CD4-positive, alpha-beta T cell treated with Interleukin-17A for 4 hours (primary cell): ENCODE data around the gene NXN.

ENCODE experiments used
- DNase-seq: peaks from one replicate; pipeline ENCODE4 v3.0.0-alpha.2; 2020; ENCODE audit warnings: mixed read lengths

The NXN gene

DNA sequence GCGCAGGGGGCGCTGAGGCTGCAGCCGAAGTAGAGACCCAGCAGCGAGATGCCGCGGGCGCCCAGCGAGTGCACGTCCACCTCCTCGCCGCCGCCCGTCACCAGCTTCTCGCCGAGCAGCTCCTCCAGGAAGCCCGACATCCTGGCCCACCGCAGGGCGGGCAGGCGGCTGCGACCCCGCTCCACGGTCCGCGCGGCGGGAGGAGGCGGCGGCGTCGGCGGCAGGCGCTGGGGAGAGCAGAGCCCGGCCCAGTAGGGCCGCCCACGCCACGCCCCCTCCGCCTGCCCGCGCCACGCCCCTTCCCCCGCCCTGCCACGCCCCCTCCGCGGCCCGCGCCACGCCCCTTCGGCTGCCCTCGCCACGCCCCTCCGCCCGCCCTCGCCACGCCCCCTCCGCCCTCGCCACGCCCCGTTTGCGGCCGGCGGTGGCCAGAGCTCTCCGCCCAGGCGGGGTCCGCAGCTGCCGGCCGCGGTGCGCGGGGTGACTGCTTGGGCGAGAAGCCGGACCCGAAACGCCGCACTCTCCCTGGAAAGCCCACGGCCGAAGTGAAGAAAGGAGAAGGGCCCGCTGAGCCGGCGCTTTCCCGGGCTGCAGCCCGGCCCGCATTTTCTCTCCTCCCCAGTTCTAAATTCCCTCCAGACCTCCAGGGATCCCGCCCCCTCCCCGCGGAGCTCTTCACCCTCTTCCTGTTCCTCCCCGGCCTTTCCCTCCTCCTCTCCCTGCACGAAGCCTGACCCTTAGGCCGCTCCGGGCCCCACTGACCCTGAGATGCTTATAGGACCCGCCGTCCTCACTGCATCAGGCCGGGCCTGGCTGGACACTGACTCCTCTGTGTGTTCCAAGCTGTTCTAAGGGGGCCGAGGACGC, at the start of gene NXN:
TSS of gene NXN (minus strand) at position 238 of the 867 bp plus-strand sequence.
- DNase-seq = peak; percentile 92

DNA sequence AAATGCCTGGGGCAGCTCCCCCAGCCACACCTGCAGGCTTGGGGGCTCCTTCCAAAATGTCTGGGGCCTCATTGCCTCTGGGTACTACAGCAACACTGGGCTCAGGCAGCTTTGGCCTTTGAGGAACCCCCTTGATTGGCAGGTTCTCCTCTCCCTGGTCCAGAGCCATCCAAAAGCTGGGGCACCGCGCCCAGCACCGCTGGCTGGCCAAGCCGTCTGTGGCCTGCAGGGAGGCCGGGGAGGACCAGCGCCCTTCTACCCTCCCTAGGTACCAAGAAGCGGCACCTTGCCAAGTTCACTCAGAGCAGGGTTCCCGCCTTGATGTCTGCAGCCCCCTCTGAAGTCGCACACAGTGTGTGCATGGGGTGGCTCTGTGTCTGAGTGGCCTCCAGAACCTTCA, 47.5 kb upstream of the NXN start:
- no peak for DNase-seq

DNA sequence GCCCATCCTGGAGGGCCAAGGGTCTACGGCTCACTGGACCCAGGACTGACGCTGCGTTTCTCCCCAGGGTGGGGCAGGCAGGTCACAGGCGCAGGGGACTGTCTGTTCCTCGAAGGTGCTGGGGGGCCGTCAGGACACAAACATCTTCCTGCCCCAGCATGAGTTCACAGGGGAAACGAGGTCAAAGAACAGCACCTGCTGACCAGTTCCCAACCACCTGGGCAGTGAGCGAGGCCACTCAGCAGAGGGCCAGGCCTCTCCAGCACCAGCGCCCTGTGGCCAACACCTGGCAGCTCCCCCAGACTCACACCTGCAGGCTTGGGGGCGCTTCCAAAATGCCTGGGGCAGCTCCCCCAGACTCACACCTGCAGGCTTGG, 47.0 kb upstream of the NXN start:
- no peak for DNase-seq

GRCh38 chr17:1025733-1026598, 46.4 kb upstream of the NXN start:
- DNase-seq = no peak

DNA sequence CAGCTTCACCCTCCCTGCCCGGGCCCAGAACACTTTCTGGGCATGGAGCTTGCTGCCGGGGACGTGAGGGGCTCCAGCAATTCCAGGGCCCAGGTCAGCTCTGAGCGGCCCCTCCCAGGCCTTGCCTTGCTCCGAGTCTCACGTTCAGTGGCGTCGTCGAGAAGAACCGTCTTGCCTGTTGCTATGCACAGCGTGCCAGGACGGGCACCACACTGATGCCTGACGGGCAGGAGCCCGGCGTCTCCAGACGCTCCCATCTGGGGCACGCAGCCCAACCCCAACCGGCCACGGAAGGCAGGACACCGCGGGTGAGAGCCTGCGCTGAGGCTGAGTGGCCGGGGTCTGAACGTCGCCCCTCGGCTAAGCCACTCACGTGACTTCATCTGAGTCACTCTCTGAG, 44.5 kb upstream of the NXN start:
- no peak for DNase-seq

DNA sequence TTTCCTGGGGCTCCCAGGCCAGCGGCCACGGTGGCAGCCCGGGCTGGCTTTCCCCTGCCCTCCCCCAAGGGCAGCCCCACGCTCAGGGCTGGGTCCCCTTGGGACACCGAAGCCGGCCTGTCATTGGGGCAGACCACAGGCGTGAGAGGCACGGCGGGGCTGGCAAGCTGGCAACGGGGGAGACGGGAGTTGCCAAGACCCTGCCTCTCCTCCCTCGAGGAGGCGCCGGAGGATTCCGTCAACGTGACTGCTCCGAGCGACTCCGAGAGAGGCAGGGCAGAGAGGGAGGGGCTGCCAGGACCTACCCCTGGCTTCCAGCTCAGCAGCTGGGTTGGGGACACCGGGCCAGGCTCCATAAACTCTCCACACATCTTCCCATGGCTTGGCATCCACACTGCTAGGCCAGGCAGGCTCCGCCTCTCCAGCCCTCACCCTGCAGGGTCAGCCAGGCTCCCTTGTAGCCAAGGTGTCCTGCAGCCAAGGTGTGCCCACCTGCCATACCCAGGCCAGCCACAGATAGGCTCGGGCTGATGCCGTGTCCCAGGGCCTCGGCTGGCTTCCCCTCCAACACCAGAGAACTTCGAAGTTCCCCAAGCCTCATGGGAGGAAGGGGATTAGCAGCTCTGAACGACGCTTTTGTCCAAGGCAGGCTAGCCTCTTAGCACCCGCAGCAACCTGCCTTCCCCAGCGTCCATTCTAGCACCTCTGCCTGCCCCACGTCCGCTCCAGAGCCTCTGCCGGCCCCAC, 42.9 kb upstream of the NXN start:
- no peak for DNase-seq

- DNase-seq = no peak
These were observed 41.6 kb upstream of the NXN start for GRCh38 chr17:1021147-1021546.

DNA sequence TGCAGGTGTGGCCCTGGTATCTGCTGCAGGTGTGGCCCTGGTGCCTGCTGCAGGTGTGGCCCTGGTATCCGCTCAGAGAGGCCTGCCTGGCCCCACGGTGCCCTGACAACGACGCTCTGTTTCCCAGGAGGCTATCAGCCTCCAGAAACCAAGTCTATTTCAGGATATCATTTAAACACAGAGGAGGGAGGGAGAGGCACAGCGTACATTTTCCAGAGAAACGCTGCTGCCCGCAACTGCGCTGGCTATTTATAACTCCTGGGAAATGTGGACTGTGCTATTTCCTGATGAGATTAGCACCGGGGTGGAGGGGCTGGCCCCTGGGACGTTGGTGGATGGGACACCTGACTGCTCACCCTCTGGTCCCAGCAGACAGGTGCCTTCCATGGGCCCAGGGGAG, 39.9 kb upstream of the NXN start:
- no peak for DNase-seq

- DNase-seq = no peak
These were observed 39.0 kb upstream of the NXN start for GRCh38 chr17:1018547-1018946.

- no peak for DNase-seq
These were observed 34.1 kb upstream of the NXN start for GRCh38 chr17:1013729-1014090.

- no peak for DNase-seq
These were observed 33.5 kb upstream of the NXN start for GRCh38 chr17:1012823-1013728.

GRCh38 chr17:1011760-1012735, 32.5 kb upstream of the NXN start:
- DNase-seq = no peak

- DNase-seq = no peak
These were observed 31.6 kb upstream of the NXN start for GRCh38 chr17:1011138-1011537.

DNA sequence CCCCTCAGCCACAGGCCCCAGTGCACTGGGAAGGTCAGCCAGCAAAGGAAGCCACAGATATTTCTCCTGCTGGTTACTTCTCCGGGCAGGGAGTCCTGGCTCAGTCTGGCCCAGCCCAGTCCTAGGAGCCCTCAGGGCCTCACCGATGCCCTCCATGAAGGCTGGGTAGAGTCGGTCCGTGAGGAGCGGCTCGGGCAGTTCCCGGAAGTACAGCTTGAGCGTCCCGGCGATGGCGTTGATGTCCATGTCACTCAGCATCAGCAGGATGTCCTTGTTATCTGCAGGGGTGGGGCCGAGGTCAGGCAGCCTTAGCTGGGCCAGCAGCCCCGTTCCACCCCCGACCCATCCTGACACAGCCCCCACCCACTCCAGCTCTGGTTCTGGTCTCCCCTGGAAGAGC, 31.0 kb upstream of the NXN start:
- no peak for DNase-seq

- DNase-seq = no peak
These were observed 30.5 kb upstream of the NXN start for GRCh38 chr17:1010086-1010450.

DNA sequence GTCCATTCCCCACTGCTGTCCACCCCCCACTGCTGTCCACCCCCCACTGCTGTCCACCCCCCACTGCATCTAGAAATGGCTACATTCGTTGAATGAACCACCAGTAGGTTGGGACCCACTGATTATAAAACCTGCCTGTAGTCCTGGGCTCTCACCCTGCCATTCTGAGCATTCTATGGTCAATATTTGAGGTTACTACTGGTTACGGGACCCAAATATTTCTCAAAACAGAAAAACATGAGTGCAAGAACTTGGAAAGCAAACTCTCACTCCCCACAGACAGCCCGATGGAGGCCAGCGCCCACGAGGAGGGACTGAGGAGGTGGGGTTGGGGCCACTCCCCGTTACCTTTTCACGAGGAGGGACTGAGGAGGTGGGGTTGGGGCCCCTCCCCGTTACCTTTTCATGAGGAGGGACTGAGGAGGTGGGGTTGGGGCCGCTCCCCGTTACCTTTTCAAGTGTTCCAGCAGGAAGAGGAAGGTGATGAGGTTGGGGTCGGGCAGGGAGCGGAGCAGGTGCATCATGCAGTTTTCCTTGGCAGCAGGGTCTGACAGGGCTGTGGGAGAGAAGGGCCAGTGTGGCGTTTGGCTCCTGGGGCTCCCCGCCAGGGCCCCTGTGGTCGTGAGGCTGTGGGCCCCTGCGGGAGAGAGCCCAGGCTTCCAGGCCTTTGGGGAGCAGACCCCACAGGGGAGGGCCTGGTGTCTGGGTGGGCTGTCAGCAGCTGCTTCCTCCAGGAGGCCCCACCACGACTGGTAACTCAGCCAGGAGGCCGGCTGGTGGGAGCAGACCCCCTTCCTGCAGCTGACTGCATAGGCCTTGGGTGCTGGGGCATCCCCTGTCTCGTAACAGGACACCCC, 29.9 kb upstream of the NXN start:
- no peak for DNase-seq

DNA sequence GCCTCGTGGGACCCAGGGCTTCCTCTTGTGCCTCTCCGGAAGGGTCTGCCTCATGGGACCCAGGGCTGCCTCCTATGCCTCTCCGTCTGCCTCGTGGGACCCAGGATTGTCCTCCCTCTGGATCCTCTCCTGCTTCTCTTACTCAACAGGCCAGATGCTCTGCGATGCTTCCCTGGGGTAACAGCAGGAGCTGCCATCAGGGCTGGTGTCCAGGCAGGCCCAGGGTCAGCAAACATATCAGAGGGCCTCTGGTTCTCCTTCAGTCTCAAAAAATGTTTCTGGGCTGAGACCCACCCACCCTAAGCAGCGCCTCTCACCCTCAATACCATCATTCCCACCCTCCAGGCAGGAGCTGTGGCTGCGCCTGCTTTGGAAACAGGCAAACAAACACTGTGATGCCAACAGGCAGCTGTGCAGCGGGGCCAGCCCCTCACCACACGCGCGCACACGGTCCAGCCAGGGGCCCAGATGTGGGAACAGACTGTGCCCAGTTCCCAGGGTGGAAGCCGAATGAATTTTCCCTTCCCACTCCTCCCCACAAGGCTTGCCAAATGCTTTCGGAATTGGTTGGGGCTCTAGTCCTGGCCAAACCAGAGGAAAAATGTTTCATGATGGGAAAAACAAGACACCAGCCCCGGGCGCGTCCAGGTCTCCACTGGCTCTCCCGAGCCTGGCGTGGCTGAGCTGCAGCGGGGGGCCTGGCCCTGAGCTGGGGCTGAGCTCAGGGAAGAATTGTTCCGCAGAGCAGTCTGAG, 28.6 kb upstream of the NXN start:
- DNase-seq = no peak

- DNase-seq = no peak
These were observed 27.9 kb upstream of the NXN start for GRCh38 chr17:1007310-1008007.

GRCh38 chr17:1006054-1006453, 26.5 kb upstream of the NXN start:
- no peak for DNase-seq
